K562 (cell line): ENCODE measurements around the gene ACSF2. TPM values are rescaled to one million over a fixed set of nuclear protein-coding genes. Genes with fewer than 3 reads are reported as not detected.

Source experiments
- CBX2 ChIP-seq: fragments of 200-600 bp; sonication (generic); IDR thresholded peaks from one replicate; pipeline ENCODE4 v1.6.1; 2012; ENCODE audit warnings: mild to moderate bottlenecking, low read length, inconsistent platforms; ENCODE audit not compliant: insufficient read depth, poor library complexity, severe bottlenecking
- HNRNPLL ChIP-seq: fragments of 200-400 bp; formaldehyde crosslinking; IDR thresholded peaks from 2 replicates; pipeline ENCODE4 v1.6.1; 2017; ENCODE audit warnings: low read length, low read depth, mild to moderate bottlenecking; ENCODE audit not compliant: poor library complexity, severe bottlenecking
- PHB ChIP-seq: fragments of 250-450 bp; sonication (Bioruptor Pico); IDR thresholded peaks from 2 replicates; pipeline ENCODE4 v1.5.0; 2021
- PTBP1 ChIP-seq: fragments of 200-400 bp; formaldehyde crosslinking; IDR thresholded peaks from 2 replicates; pipeline ENCODE4 v1.6.1; 2017; ENCODE audit warnings: low read depth, low read length
- RFX7 ChIP-seq: fragments of 250-450 bp; sonication (Bioruptor Pico); IDR thresholded peaks from 2 replicates; pipeline ENCODE4 v1.5.1; 2021; ENCODE audit warnings: mild to moderate bottlenecking
- RHOXF2B ChIP-seq: fragments of 250-450 bp; sonication (Bioruptor Pico); conservative IDR thresholded peaks from 2 replicates; pipeline ENCODE4 v1.5.1; 2021
- ZNF12 ChIP-seq: sonication (generic); formaldehyde crosslinking; IDR thresholded peaks from 2 replicates; pipeline ENCODE4 v1.4.0; 2020; ENCODE audit warnings: mild to moderate bottlenecking, missing genetic modification reagents
- ZNF239 ChIP-seq: fragments of 250-450 bp; sonication (Bioruptor Pico); IDR thresholded peaks from 2 replicates; pipeline ENCODE4 v1.4.0; 2020; ENCODE audit warnings: mild to moderate bottlenecking
- polyA plus RNA-seq, 8 experiments: library from polyadenylated mRNA; depleted of rRNA in 4 of 8; stranded (reverse) in 5 of 8; unstranded in 3 of 8; fragments of >200 nt; fragmentation: Nextera tagmentation in 2 of 8; fragmentation: Illumina TruSeq in 1 of 8; extraction: Ambion mirVana in 2 of 8; extraction: Trizol in 1 of 8; gene quantifications; 2 replicates each; pipeline versions ENCODE4 v1.2.1 to v1.2.3, GENCODE V29; 2011 to 2014; ENCODE audit warnings: inconsistent platforms in 1 of 8, missing spikeins in 1 of 8
- total RNA-seq, 7 experiments: library from RNA; depleted of rRNA in 6 of 7; stranded (reverse); fragments of >200 nt in 6 of 7; fragmentation: Illumina TruSeq in 2 of 7; extraction: Trizol in 2 of 7; gene quantifications; 2 replicates each; pipeline versions ENCODE4 v1.2.1 to v1.2.3, GENCODE V29; 2011 to 2021; ENCODE audit warnings: low replicate concordance in 1 of 7
- TF ChIP-seq, protein P1 (sequence below), 2 experiments: fragments of 450-650 bp in 1 of 2; sonication (generic) in 1 of 2; formaldehyde crosslinking in 1 of 2; IDR thresholded peaks; 2 replicates each; pipeline versions ENCODE4 v1.7.1 to v1.9.0; 2016 to 2022; ENCODE audit warnings: inconsistent platforms in 1 of 2, mild to moderate bottlenecking in 1 of 2, missing genetic modification reagents in 1 of 2
- TF ChIP-seq, protein P2 (sequence below): fragments of 450-650 bp; IDR thresholded peaks from 2 replicates; pipeline ENCODE4 v1.6.1; 2016; ENCODE audit warnings: low read depth
- TF ChIP-seq, protein P3 (sequence below): fragments of 250-450 bp; sonication (Bioruptor Pico); IDR thresholded peaks from 2 replicates; pipeline ENCODE4 v1.8.0; 2022; ENCODE audit warnings: moderate library complexity, mild to moderate bottlenecking, inconsistent platforms

ACSF2 gene
- total and polyA plus RNA-seq, 9 of the 15 experiments (the other 6 are each of a cell fraction or from before 2014, with no cell fraction given): 0.89 to 6.1 (median 3.5) TPM

DNA sequence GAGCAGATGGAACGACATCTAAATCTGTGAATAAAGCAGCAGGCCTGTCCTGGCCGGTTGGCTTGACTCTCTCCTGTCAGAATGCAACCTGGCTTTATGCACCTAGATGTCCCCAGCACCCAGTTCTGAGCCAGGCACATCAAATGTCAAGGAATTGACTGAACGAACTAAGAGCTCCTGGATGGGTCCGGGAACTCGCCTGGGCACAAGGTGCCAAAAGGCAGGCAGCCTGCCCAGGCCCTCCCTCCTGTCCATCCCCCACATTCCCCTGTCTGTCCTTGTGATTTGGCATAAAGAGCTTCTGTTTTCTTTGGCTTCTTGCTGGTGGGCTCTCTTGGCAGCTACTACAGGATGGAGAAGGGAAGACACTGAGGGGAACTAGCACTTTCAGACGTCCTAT is 48.5 kb downstream of the ACSF2 start (continued):
- TF ChIP-seq, protein P1, sequence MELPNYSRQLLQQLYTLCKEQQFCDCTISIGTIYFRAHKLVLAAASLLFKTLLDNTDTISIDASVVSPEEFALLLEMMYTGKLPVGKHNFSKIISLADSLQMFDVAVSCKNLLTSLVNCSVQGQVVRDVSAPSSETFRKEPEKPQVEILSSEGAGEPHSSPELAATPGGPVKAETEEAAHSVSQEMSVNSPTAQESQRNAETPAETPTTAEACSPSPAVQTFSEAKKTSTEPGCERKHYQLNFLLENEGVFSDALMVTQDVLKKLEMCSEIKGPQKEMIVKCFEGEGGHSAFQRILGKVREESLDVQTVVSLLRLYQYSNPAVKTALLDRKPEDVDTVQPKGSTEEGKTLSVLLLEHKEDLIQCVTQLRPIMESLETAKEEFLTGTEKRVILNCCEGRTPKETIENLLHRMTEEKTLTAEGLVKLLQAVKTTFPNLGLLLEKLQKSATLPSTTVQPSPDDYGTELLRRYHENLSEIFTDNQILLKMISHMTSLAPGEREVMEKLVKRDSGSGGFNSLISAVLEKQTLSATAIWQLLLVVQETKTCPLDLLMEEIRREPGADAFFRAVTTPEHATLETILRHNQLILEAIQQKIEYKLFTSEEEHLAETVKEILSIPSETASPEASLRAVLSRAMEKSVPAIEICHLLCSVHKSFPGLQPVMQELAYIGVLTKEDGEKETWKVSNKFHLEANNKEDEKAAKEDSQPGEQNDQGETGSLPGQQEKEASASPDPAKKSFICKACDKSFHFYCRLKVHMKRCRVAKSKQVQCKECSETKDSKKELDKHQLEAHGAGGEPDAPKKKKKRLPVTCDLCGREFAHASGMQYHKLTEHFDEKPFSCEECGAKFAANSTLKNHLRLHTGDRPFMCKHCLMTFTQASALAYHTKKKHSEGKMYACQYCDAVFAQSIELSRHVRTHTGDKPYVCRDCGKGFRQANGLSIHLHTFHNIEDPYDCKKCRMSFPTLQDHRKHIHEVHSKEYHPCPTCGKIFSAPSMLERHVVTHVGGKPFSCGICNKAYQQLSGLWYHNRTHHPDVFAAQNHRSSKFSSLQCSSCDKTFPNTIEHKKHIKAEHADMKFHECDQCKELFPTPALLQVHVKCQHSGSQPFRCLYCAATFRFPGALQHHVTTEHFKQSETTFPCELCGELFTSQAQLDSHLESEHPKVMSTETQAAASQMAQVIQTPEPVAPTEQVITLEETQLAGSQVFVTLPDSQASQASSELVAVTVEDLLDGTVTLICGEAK (IDR thresholded peaks at IDR 0.05): no peak
- TF ChIP-seq, protein P1 (CRISPR knock-in tag; IDR thresholded peaks at IDR 0.05): no peak
- TF ChIP-seq, protein P2, sequence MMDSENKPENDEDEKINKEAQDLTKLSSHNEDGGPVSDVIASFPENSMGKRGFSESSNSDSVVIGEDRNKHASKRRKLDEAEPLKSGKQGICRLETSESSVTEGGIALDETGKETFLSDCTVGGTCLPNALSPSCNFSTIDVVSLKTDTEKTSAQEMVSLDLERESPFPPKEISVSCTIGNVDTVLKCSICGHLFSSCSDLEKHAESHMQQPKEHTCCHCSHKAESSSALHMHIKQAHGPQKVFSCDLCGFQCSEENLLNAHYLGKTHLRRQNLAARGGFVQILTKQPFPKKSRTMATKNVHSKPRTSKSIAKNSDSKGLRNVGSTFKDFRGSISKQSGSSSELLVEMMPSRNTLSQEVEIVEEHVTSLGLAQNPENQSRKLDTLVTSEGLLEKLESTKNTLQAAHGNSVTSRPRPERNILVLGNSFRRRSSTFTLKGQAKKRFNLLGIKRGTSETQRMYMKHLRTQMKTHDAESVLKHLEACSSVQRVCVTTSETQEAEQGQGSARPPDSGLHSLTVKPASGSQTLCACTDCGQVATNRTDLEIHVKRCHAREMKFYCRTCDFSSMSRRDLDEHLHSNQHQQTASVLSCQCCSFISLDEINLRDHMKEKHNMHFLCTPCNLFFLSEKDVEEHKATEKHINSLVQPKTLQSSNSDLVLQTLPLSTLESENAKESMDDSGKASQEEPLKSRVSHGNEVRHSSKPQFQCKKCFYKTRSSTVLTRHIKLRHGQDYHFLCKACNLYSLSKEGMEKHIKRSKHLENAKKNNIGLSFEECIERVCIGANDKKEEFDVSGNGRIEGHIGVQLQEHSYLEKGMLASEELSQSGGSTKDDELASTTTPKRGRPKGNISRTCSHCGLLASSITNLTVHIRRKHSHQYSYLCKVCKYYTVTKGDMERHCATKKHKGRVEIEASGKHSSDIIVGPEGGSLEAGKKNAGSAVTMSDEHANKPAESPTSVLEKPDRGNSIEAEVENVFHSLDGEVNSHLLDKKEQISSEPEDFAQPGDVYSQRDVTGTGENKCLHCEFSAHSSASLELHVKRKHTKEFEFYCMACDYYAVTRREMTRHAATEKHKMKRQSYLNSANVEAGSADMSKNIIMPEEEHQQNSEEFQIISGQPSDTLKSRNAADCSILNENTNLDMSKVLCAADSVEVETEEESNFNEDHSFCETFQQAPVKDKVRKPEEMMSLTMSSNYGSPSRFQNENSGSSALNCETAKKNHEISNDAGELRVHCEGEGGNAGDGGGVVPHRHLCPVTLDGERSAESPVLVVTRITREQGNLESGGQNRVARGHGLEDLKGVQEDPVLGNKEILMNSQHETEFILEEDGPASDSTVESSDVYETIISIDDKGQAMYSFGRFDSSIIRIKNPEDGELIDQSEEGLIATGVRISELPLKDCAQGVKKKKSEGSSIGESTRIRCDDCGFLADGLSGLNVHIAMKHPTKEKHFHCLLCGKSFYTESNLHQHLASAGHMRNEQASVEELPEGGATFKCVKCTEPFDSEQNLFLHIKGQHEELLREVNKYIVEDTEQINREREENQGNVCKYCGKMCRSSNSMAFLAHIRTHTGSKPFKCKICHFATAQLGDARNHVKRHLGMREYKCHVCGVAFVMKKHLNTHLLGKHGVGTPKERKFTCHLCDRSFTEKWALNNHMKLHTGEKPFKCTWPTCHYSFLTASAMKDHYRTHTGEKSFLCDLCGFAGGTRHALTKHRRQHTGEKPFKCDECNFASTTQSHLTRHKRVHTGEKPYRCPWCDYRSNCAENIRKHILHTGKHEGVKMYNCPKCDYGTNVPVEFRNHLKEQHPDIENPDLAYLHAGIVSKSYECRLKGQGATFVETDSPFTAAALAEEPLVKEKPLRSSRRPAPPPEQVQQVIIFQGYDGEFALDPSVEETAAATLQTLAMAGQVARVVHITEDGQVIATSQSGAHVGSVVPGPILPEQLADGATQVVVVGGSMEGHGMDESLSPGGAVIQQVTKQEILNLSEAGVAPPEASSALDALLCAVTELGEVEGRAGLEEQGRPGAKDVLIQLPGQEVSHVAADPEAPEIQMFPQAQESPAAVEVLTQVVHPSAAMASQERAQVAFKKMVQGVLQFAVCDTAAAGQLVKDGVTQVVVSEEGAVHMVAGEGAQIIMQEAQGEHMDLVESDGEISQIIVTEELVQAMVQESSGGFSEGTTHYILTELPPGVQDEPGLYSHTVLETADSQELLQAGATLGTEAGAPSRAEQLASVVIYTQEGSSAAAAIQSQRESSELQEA: no peak
- TF ChIP-seq HNRNPLL (no peak), ZNF12 (CRISPR knock-in tag) (no peak), ZNF239 (CRISPR knock-in tag) (no peak), CBX2 (no peak), PHB (no peak), PTBP1 (no peak), RHOXF2B (CRISPR knock-in tag) (no peak), RFX7 (no peak)
- TF ChIP-seq, protein P3, sequence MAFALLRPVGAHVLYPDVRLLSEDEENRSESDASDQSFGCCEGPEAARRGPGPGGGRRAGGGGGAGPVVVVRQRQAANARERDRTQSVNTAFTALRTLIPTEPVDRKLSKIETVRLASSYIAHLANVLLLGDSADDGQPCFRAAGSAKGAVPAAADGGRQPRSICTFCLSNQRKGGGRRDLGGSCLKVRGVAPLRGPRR (CRISPR knock-in tag): no peak
